HL-60 (cell line): ENCODE data around the gene HTR4.

Source experiments
- DNase-seq, 2 experiments: peaks; one replicate each; pipeline ENCODE4 v3.0.0-alpha.2; 2010 to 2020; ENCODE audit warnings: low read depth in 1 of 2, low spot score in 1 of 2
- H3K27ac ChIP-seq: fragments of 250-450 bp; sonication (Bioruptor Pico); replicated peaks from 2 replicates; pipeline ENCODE4 v1.5.1; 2020; ENCODE audit warnings: mild to moderate bottlenecking, moderate library complexity
- H3K27me3 ChIP-seq: fragments of 250-450 bp; sonication (Bioruptor Pico); 2 replicates; pipeline ENCODE4 v1.5.1; 2021; ENCODE audit warnings: mild to moderate bottlenecking, moderate library complexity; ENCODE audit not compliant: insufficient read depth, poor library complexity, severe bottlenecking
- H3K4me3 ChIP-seq: replicated peaks from 2 replicates; pipeline ENCODE4 v1.5.1; 2011; ENCODE audit warnings: mild to moderate bottlenecking, control low read depth, low read length; ENCODE audit not compliant: insufficient read depth
- CTCF ChIP-seq: IDR thresholded peaks from one replicate; pipeline ENCODE4 v1.5.1; 2011; ENCODE audit warnings: low read length, control low read depth, inconsistent platforms; ENCODE audit not compliant: insufficient read depth
- GABPA ChIP-seq: IDR thresholded peaks from 2 replicates; pipeline ENCODE4 v1.6.1; 2012; ENCODE audit warnings: low read depth
- POLR2AphosphoS5 ChIP-seq: IDR thresholded peaks from 2 replicates; pipeline ENCODE4 v1.6.1; 2012; ENCODE audit warnings: low read depth
- REST ChIP-seq: IDR thresholded peaks from 2 replicates; pipeline ENCODE4 v1.6.1; 2012; ENCODE audit warnings: low read depth; ENCODE audit not compliant: insufficient replicate concordance
- SPI1 ChIP-seq: IDR thresholded peaks from 2 replicates; pipeline ENCODE4 v1.6.1; 2012; ENCODE audit warnings: low read depth, mild to moderate bottlenecking, borderline replicate concordance

The HTR4 gene

GRCh38 chr5:148660346-148660660, 6.0 kb upstream of the HTR4 start:
- DNase-seq = no peak
- TF ChIP-seq POLR2AphosphoS5 = no peak
- TF ChIP-seq SPI1 = no peak
- no peak for TF ChIP-seq REST
- TF ChIP-seq GABPA = no peak
- TF ChIP-seq CTCF = no peak
- H3K27ac ChIP-seq = no peak overlapping the region
- H3K4me3 ChIP-seq = no peak overlapping the region
- H3K27me3 ChIP-seq = peaks cover 12% of the 10 kb centered on the region

GRCh38 chr5:148659641-148660345, 5.5 kb upstream of the HTR4 start:
- TF ChIP-seq POLR2AphosphoS5 (no peak), REST (no peak), SPI1 (no peak), GABPA (no peak), CTCF (no peak)
- H3K27me3 ChIP-seq = peaks cover 17% of the 10 kb centered on the region
- H3K4me3 ChIP-seq = no peak overlapping the region
- no peak for DNase-seq
- H3K27ac ChIP-seq = no peak overlapping the region

GRCh38 chr5:148653291-148653835, 964 bp downstream of the HTR4 start:
- Histone ChIP-seq H3K4me3 (no peak overlapping the region), H3K27me3 (peaks cover 35% of the 10 kb centered on the region), H3K27ac (no peak overlapping the region)
- TF ChIP-seq GABPA = no peak
- TF ChIP-seq REST = no peak
- TF ChIP-seq CTCF = no peak
- no peak for TF ChIP-seq SPI1
- TF ChIP-seq POLR2AphosphoS5 = no peak
- DNase-seq = no peak
